ENCODE data around the gene GNG8. TPM values are rescaled to one million over a fixed set of nuclear protein-coding genes. Genes with fewer than 3 reads are reported as not detected.

The GNG8 gene
- total and polyA plus RNA-seq, 4 experiments from 2014 or later = not detected

GRCh38 chr19:46591870-46592269 is 44.1 kb downstream of the GNG8 start:
- CTCF ChIA-PET (ENCODE audit: partially characterized antibody) = no interaction called here
- POLR2A ChIA-PET (ENCODE audit: partially characterized antibody) = interaction anchor here (1.8 kb wide), 1 partner anchor 9 kb away, joined by 4 read pairs; the partner anchor contains the start of gene CALM3
- H3K27ac Mint-ChIP-seq = peak overlapping the region in 1 of 7 donors; percentile 23

GRCh38 chr19:46591254-46591653 is 44.7 kb downstream of the GNG8 start:
- ChIA-PET CTCF (ENCODE audit: partially characterized antibody) (no interaction called here), POLR2A (ENCODE audit: partially characterized antibody) (no interaction called here)
- no peaks in the 10 kb centered on the region for H3K4me1 ChIP-seq (ENCODE audit: insufficient read depth, low read length)
- H3K36me3 ChIP-seq (ENCODE audit: insufficient read depth, low read length) = no peaks in the 10 kb centered on the region
- Mint-ChIP-seq H3K27ac (no peak overlapping the region), H3K4me3 (peak overlapping the region in 1 of 8 donors; percentile 36), H3K36me3 (no peaks in the 10 kb centered on the region), H3K27me3 (no peaks in the 10 kb centered on the region), H3K9me3 (peaks cover 0 to 2% (median 0%) of the 10 kb centered on the region in 8 donors), H3K4me1 (no peaks in the 10 kb centered on the region)
- no peaks in the 10 kb centered on the region for H3K27me3 ChIP-seq (ENCODE audit: insufficient read depth, low read length)
- no peak for DNase-seq
- no peaks in the 10 kb centered on the region for H3K9me3 ChIP-seq (ENCODE audit: control insufficient read depth in 1 of 2, low read length in 2 of 2)
- no peak overlapping the region for H3K27ac ChIP-seq (ENCODE audit: low read depth, low read length)
- no peak overlapping the region for H3K4me3 ChIP-seq (ENCODE audit: low read length in 2 of 2)
- intact Hi-C loops (cut with micrococcal nuclease) = no loop called here

More at GRCh38 chr19:46591870-46592269, 44.1 kb downstream of the GNG8 start:
- intact Hi-C loops (cut with micrococcal nuclease) = no loop called here
- Histone ChIP-seq H3K4me1 (ENCODE audit: insufficient read depth, low read length) (no peaks in the 10 kb centered on the region), H3K9me3 (ENCODE audit: control insufficient read depth in 1 of 2, low read length in 2 of 2) (no peaks in the 10 kb centered on the region), H3K27me3 (ENCODE audit: insufficient read depth, low read length) (no peaks in the 10 kb centered on the region), H3K36me3 (ENCODE audit: insufficient read depth, low read length) (no peaks in the 10 kb centered on the region), H3K27ac (ENCODE audit: low read depth, low read length) (no peak overlapping the region), H3K4me3 (ENCODE audit: low read length in 2 of 2) (no peak overlapping the region)
- Mint-ChIP-seq H3K4me1 (no peaks in the 10 kb centered on the region), H3K36me3 (no peaks in the 10 kb centered on the region), H3K9me3 (peaks cover 0 to 2% (median 0%) of the 10 kb centered on the region in 8 donors), H3K4me3 (no peak overlapping the region), H3K27me3 (no peaks in the 10 kb centered on the region)
- no peak for DNase-seq

- peaks cover 0 to 2% (median 0%) of the 10 kb centered on the region in 8 donors for H3K9me3 Mint-ChIP-seq
- intact Hi-C loops (cut with micrococcal nuclease) = no loop called here
- ChIA-PET CTCF (ENCODE audit: partially characterized antibody) (no interaction called here), POLR2A (ENCODE audit: partially characterized antibody) (no interaction called here)
- Histone ChIP-seq H3K4me3 (ENCODE audit: low read length in 2 of 2) (no peak overlapping the region), H3K4me1 (ENCODE audit: insufficient read depth, low read length) (no peaks in the 10 kb centered on the region), H3K9me3 (ENCODE audit: control insufficient read depth in 1 of 2, low read length in 2 of 2) (no peaks in the 10 kb centered on the region), H3K27ac (ENCODE audit: low read depth, low read length) (no peak overlapping the region), H3K27me3 (ENCODE audit: insufficient read depth, low read length) (no peaks in the 10 kb centered on the region), H3K36me3 (ENCODE audit: insufficient read depth, low read length) (no peaks in the 10 kb centered on the region)
- no peaks in the 10 kb centered on the region for H3K36me3 Mint-ChIP-seq
- DNase-seq = no peak
- peaks cover 0 to 5% (median 2%) of the 10 kb centered on the region in 4 donors for H3K4me1 Mint-ChIP-seq
- H3K27ac Mint-ChIP-seq = peak overlapping the region in 1 of 7 donors; percentile 22
- no peak overlapping the region for H3K4me3 Mint-ChIP-seq
- no peaks in the 10 kb centered on the region for H3K27me3 Mint-ChIP-seq
These were observed 48.1 kb downstream of the GNG8 start for GRCh38 chr19:46587861-46588260.

GRCh38 chr19:46586294-46586693 is 49.7 kb downstream of the GNG8 start:
- POLR2A ChIA-PET (ENCODE audit: partially characterized antibody) = no interaction called here
- intact Hi-C loops (cut with micrococcal nuclease) = no loop called here

GRCh38 chr19:46585539-46585938 is 50.5 kb downstream of the GNG8 start:
- CTCF ChIA-PET (ENCODE audit: partially characterized antibody) = no interaction called here
- Mint-ChIP-seq H3K36me3 (no peaks in the 10 kb centered on the region), H3K4me1 (peaks cover 0 to 5% (median 2%) of the 10 kb centered on the region in 4 donors), H3K27ac (no peak overlapping the region), H3K4me3 (no peak overlapping the region), H3K27me3 (no peaks in the 10 kb centered on the region), H3K9me3 (peaks cover 0 to 2% (median 0%) of the 10 kb centered on the region in 8 donors)
- H3K27ac ChIP-seq (ENCODE audit: low read depth, low read length) = no peak overlapping the region
- intact Hi-C loops (cut with micrococcal nuclease) = no loop called here
- H3K4me1 ChIP-seq (ENCODE audit: insufficient read depth, low read length) = no peaks in the 10 kb centered on the region
- H3K4me3 ChIP-seq (ENCODE audit: low read length in 2 of 2) = no peak overlapping the region
- DNase-seq = no peak
- POLR2A ChIA-PET (ENCODE audit: partially characterized antibody) = no interaction called here
- H3K36me3 ChIP-seq (ENCODE audit: insufficient read depth, low read length) = no peaks in the 10 kb centered on the region
- H3K27me3 ChIP-seq (ENCODE audit: insufficient read depth, low read length) = no peaks in the 10 kb centered on the region
- H3K9me3 ChIP-seq (ENCODE audit: control insufficient read depth in 1 of 2, low read length in 2 of 2) = no peaks in the 10 kb centered on the region

More at GRCh38 chr19:46586294-46586693, 49.7 kb downstream of the GNG8 start:
- Histone ChIP-seq H3K27ac (ENCODE audit: low read depth, low read length) (no peak overlapping the region), H3K27me3 (ENCODE audit: insufficient read depth, low read length) (no peaks in the 10 kb centered on the region), H3K9me3 (ENCODE audit: control insufficient read depth in 1 of 2, low read length in 2 of 2) (no peaks in the 10 kb centered on the region), H3K4me3 (ENCODE audit: low read length in 2 of 2) (no peak overlapping the region), H3K36me3 (ENCODE audit: insufficient read depth, low read length) (no peaks in the 10 kb centered on the region), H3K4me1 (ENCODE audit: insufficient read depth, low read length) (no peaks in the 10 kb centered on the region)
- CTCF ChIA-PET (ENCODE audit: partially characterized antibody) = no interaction called here
- H3K27me3 Mint-ChIP-seq = no peaks in the 10 kb centered on the region
- H3K4me1 Mint-ChIP-seq = peaks cover 0 to 5% (median 2%) of the 10 kb centered on the region in 4 donors
- H3K4me3 Mint-ChIP-seq = no peak overlapping the region
- peaks cover 0 to 2% (median 0%) of the 10 kb centered on the region in 8 donors for H3K9me3 Mint-ChIP-seq
- H3K27ac Mint-ChIP-seq = no peak overlapping the region
- H3K36me3 Mint-ChIP-seq = no peaks in the 10 kb centered on the region
- no peak for DNase-seq

Other genes with a start within 250 kb of the GNG8 start
- not detected for gene CCDC8, start 222.6 kb downstream of the GNG8 start, total RNA-seq
- not detected for gene CCDC8, start 222.6 kb downstream of the GNG8 start, polyA plus RNA-seq
- gene PNMA8C, start 207.3 kb downstream of the GNG8 start, total RNA-seq = not detected
- gene PNMA8C, start 207.3 kb downstream of the GNG8 start, polyA plus RNA-seq = not detected
- gene PNMA8A, start 164.6 kb downstream of the GNG8 start, total RNA-seq = under 1 TPM in 1 of 2 experiments, not detected in 1; 0.26 TPM
- under 1 TPM in 1 of 2 donors, not detected in 1; 0.13 TPM for gene PNMA8A, start 164.6 kb downstream of the GNG8 start, polyA plus RNA-seq
- 1 to 10 TPM; 1.2 TPM for gene PNMA8B, start 140.3 kb downstream of the GNG8 start, total RNA-seq
- gene PNMA8B, start 140.3 kb downstream of the GNG8 start, polyA plus RNA-seq = under 1 TPM; 0.24 to 0.34 TPM
- 100 to 1,000 TPM; 206 to 212 TPM for gene CALM3, start 34.9 kb downstream of the GNG8 start, total RNA-seq
- gene CALM3, start 34.9 kb downstream of the GNG8 start, polyA plus RNA-seq = 100 to 1,000 TPM; 169 to 176 TPM
- 1 to 10 TPM; 1.0 to 1.9 TPM for gene PTGIR, start 11.1 kb downstream of the GNG8 start, total RNA-seq
- under 1 TPM; 0.11 to 0.75 TPM for gene PTGIR, start 11.1 kb downstream of the GNG8 start, polyA plus RNA-seq
- gene DACT3, start 25.0 kb upstream of the GNG8 start, total RNA-seq = not detected
- not detected for gene DACT3, start 25.0 kb upstream of the GNG8 start, polyA plus RNA-seq
- 100 to 1,000 TPM; 115 to 122 TPM for gene PRKD2, start 80.9 kb upstream of the GNG8 start, total RNA-seq
- gene PRKD2, start 80.9 kb upstream of the GNG8 start, polyA plus RNA-seq = 10 to 100 TPM; 27.6 to 88.9 TPM
- gene FKRP, start 109.9 kb upstream of the GNG8 start, total RNA-seq = 10 to 100 TPM; 24.4 to 28.9 TPM
- 1 to 10 TPM; 3.0 to 5.7 TPM for gene FKRP, start 109.9 kb upstream of the GNG8 start, polyA plus RNA-seq
- gene STRN4, start 110.2 kb upstream of the GNG8 start, total RNA-seq = 10 to 100 TPM; 81.2 to 88.8 TPM
- 10 to 100 TPM; 13.9 to 23.0 TPM for gene STRN4, start 110.2 kb upstream of the GNG8 start, polyA plus RNA-seq
- 10 to 100 TPM; 20.3 TPM for gene SLC1A5, start 152.4 kb upstream of the GNG8 start, total RNA-seq
- 10 to 100 TPM in 1 of 2 donors, 1 to 10 TPM in 1; 7.2 to 22.1 TPM for gene SLC1A5, start 152.4 kb upstream of the GNG8 start, polyA plus RNA-seq
- gene AP2S1, start 214.6 kb upstream of the GNG8 start, total RNA-seq = 10 to 100 TPM; 40.7 to 42.1 TPM
- 10 to 100 TPM; 62.4 to 67.6 TPM for gene AP2S1, start 214.6 kb upstream of the GNG8 start, polyA plus RNA-seq
- 10 to 100 TPM; 47.5 to 49.0 TPM for gene ARHGAP35, start 224.8 kb upstream of the GNG8 start, total RNA-seq
- 10 to 100 TPM in 1 of 2 donors, 1 to 10 TPM in 1; 1.1 to 10.6 TPM for gene ARHGAP35, start 224.8 kb upstream of the GNG8 start, polyA plus RNA-seq

Measured in CD4-positive, alpha-beta memory T cell (primary cell).